OCI-LY7 (cell line): ENCODE results near the gene OR51L1. TPM values are rescaled to one million over a fixed set of nuclear protein-coding genes. Genes with fewer than 3 reads are reported as not detected.
"Not testable (repeated sequence)": the region's sequence is repeated elsewhere in the genome, so short reads cannot be mapped to it uniquely, and the experiment has no call there.

ENCODE experiments used
- Bru-seq: library from RNA; stranded (reverse); fragments of 400-500 nt; gene quantifications from one replicate; lab custom pipeline; 2021; lab: Mats Ljungman, UMichigan
- BruChase-seq, 2 experiments: library from RNA; stranded (reverse); fragments of 400-500 nt; gene quantifications; one replicate each; lab custom pipeline; 2021; lab: Mats Ljungman, UMichigan
- BruUV-seq: library from RNA; stranded (reverse); fragments of 400-500 nt; replicated peaks from 2 replicates; lab custom pipeline; 2021; lab: Mats Ljungman, UMichigan
- CTCF ChIA-PET: fragments of 300-600 bp; sonication (Branson Sonifier 250); formaldehyde crosslinking; loops from one replicate; lab custom pipeline; 2022; ENCODE audit warnings: antibody characterized with exemption; ENCODE audit not compliant: unreplicated experiment; lab: Charles Lee
- POLR2A ChIA-PET: fragments of 300-600 bp; sonication (Branson Sonifier 250); formaldehyde crosslinking; loops from one replicate; lab custom pipeline; 2022; ENCODE audit warnings: antibody characterized with exemption; lab: Charles Lee
- DNase-seq: peaks from one replicate; pipeline ENCODE4 v3.0.0-alpha.2; 2015; ENCODE audit warnings: low spot score
- H2AFZ ChIP-seq: fragments of 200-600 bp; sonication (generic), shearing (Covaris generic); 2 replicates; pipeline ENCODE4 v1.6.1; 2014; ENCODE audit warnings: mild to moderate bottlenecking, antibody characterized with exemption, low read length, moderate library complexity
- H3K27ac ChIP-seq: fragments of 200-600 bp; sonication (generic); 2 replicates; pipeline ENCODE4 v1.5.1; 2014; ENCODE audit warnings: mixed run types, low read depth, mild to moderate bottlenecking, moderate library complexity, low read length, inconsistent platforms; ENCODE audit not compliant: poor library complexity, severe bottlenecking
- H3K36me3 ChIP-seq: fragments of 200-600 bp; sonication (generic); 2 replicates; pipeline ENCODE4 v1.6.1; 2014; ENCODE audit warnings: mild to moderate bottlenecking, antibody characterized with exemption, low read length, moderate library complexity, mixed read lengths; ENCODE audit not compliant: insufficient read depth
- H3K4me1 ChIP-seq: fragments of 200-600 bp; sonication (generic); 2 replicates; pipeline ENCODE4 v1.5.1; 2014; ENCODE audit warnings: mild to moderate bottlenecking, low read length; ENCODE audit not compliant: insufficient read depth, poor library complexity, severe bottlenecking
- H3K4me2 ChIP-seq: fragments of 200-600 bp; sonication (generic); 2 replicates; pipeline ENCODE4 v1.6.1; 2014; ENCODE audit warnings: mild to moderate bottlenecking, low read length
- H3K4me3 ChIP-seq: fragments of 200-600 bp; sonication (generic); 2 replicates; pipeline ENCODE4 v1.5.1; 2014; ENCODE audit warnings: mild to moderate bottlenecking, low read depth, low read length; ENCODE audit not compliant: poor library complexity, severe bottlenecking
- H3K79me2 ChIP-seq: fragments of 200-600 bp; sonication (generic); 2 replicates; pipeline ENCODE4 v1.6.1; 2016; ENCODE audit warnings: low read depth, mild to moderate bottlenecking, low read length, moderate library complexity, mixed read lengths; ENCODE audit not compliant: insufficient read depth
- H3K9me2 ChIP-seq: fragments of 200-600 bp; sonication (generic); 2 replicates; pipeline ENCODE4 v1.6.1; 2016; ENCODE audit warnings: mild to moderate bottlenecking, low read length, mixed read lengths; ENCODE audit not compliant: insufficient read depth
- H3K9me3 ChIP-seq: fragments of 200-600 bp; sonication (generic); 2 replicates; pipeline ENCODE4 v1.6.1; 2014; ENCODE audit warnings: mild to moderate bottlenecking, mixed run types, low read length, mixed read lengths
- H4K20me1 ChIP-seq: fragments of 200-600 bp; sonication (generic); 2 replicates; pipeline ENCODE4 v1.6.1; 2014; ENCODE audit warnings: mild to moderate bottlenecking, antibody characterized with exemption, low read length, moderate library complexity, mixed read lengths; ENCODE audit not compliant: insufficient read depth
- EZH2phosphoT487 ChIP-seq: fragments of 200-600 bp; sonication (generic); IDR thresholded peaks from 2 replicates; pipeline ENCODE4 v1.6.1; 2018; ENCODE audit warnings: low read depth, borderline replicate concordance, mild to moderate bottlenecking, mixed run types, antibody characterized with exemption, low read length, moderate library complexity, mixed read lengths
- intact Hi-C: fragments of 100-400 bp; cut with micrococcal nuclease; formaldehyde crosslinking; loops from one replicate; pipeline ENCODE4 v1.10.0; 2022; ENCODE audit not compliant: unreplicated experiment
- long read RNA-seq: library from polyadenylated mRNA; stranded (forward); transcript quantifications from one replicate; pipeline ENCODE4 v2.0.0, GENCODE V29; 2022
- total RNA-seq, 2 experiments: library from RNA; depleted of rRNA in 1 of 2; stranded (reverse); fragments of >200 nt in 1 of 2; shearing (Covaris generic) in 1 of 2; gene quantifications; 2 replicates each; pipeline ENCODE4 v1.2.3, GENCODE V29; 2014 to 2022
- TF ChIP-seq, protein P1 (sequence below): fragments of 200-600 bp; sonication (generic); conservative IDR thresholded peaks from 2 replicates; pipeline ENCODE4 v1.5.1; 2014; ENCODE audit warnings: mild to moderate bottlenecking, antibody characterized with exemption, low read length, moderate library complexity, mixed read lengths

The OR51L1 gene, protein sequence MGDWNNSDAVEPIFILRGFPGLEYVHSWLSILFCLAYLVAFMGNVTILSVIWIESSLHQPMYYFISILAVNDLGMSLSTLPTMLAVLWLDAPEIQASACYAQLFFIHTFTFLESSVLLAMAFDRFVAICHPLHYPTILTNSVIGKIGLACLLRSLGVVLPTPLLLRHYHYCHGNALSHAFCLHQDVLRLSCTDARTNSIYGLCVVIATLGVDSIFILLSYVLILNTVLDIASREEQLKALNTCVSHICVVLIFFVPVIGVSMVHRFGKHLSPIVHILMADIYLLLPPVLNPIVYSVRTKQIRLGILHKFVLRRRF
- total RNA-seq (2014; rRNA removed; shearing (Covaris generic)) = not detected in 2 replicates
- not detected in 2 replicates for total RNA-seq (2022)
- not detected for Bru-seq, nascent RNA
- not detected for BruChase-seq, experiment 1, labeled RNA remaining after a 6-hour chase
- BruChase-seq, experiment 2, labeled RNA remaining after a 2-hour chase = not detected
- long read RNA-seq = 0 reads

DNA sequence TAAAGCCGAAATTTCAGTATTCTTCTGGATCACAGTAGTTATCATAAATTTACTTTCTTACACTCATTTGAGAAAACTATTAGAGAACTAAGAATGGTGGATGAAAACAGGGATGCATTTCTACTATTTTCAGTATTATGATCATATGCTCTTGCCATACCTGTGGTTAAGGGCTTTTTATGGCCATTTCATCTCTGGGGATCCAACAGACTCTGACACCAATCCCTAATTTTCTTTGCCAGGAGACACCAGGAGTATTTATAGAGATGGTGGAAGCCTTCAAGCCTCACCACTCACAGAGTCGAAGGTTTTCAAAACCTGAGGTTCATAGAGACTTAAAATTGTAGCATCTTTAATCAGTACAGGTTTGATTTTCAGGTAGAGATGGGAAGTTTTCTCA, at the start of gene OR51L1:
OR51L1 (plus strand) TSS at position 301 of the 400 bp plus-strand sequence. CDS start 4,132 bp downstream, outside the sequence.
- H3K9me3 ChIP-seq = no peaks in the 10 kb centered on the region
- intact Hi-C loops = no loop called here
- no peak within 1 kb of the TSS for H3K27ac ChIP-seq
- no peaks in the 10 kb centered on the region for H3K9me2 ChIP-seq
- H3K4me2 ChIP-seq = no peak within 1 kb of the TSS
- H3K79me2 ChIP-seq = no peaks in the 10 kb centered on the region
- BruUV-seq = no TSS peak
- no peak for DNase-seq
- H4K20me1 ChIP-seq = no peaks in the 10 kb centered on the region
- H3K4me1 ChIP-seq = no peaks in the 10 kb centered on the region
- ChIA-PET POLR2A (no interaction called here), CTCF (no interaction called here)
- H2AFZ ChIP-seq = no peak within 1 kb of the TSS
- no peak for TF ChIP-seq EZH2phosphoT487
- TF ChIP-seq, protein P1, sequence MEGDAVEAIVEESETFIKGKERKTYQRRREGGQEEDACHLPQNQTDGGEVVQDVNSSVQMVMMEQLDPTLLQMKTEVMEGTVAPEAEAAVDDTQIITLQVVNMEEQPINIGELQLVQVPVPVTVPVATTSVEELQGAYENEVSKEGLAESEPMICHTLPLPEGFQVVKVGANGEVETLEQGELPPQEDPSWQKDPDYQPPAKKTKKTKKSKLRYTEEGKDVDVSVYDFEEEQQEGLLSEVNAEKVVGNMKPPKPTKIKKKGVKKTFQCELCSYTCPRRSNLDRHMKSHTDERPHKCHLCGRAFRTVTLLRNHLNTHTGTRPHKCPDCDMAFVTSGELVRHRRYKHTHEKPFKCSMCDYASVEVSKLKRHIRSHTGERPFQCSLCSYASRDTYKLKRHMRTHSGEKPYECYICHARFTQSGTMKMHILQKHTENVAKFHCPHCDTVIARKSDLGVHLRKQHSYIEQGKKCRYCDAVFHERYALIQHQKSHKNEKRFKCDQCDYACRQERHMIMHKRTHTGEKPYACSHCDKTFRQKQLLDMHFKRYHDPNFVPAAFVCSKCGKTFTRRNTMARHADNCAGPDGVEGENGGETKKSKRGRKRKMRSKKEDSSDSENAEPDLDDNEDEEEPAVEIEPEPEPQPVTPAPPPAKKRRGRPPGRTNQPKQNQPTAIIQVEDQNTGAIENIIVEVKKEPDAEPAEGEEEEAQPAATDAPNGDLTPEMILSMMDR = no peak
- no peak within 1 kb of the TSS for H3K4me3 ChIP-seq
- no peaks in the 10 kb centered on the region for H3K36me3 ChIP-seq

DNA sequence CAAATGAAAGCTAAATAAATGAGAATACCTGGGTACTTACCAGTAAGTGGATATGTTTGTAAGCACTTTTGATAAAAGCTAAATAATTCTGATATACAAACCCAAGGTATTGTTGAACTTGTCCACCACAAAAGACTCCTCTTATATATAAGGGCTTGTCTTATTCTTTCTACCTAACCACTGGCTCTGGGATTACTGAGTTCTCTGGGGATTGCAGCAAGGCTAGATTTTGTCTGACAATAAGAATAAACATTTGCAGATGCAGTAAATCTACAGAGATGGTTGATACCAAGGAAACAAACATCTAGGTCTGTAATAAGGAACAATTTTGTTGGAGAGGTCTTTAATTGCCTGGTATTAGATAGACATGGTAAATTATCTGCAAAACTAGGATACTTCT, 47.1 kb upstream of the OR51L1 start, which contains the start of gene OR51A4:
OR51A4 (minus strand) TSS at position 101 of the 400 bp plus-strand sequence. CDS start 505 bp downstream, outside the sequence.
- Histone ChIP-seq H3K4me2 (no peak within 1 kb of the TSS), H3K9me3 (no peaks in the 10 kb centered on the region), H3K4me1 (no peaks in the 10 kb centered on the region), H2AFZ (no peak within 1 kb of the TSS), H3K36me3 (no peaks in the 10 kb centered on the region), H3K79me2 (no peaks in the 10 kb centered on the region), H4K20me1 (no peaks in the 10 kb centered on the region), H3K4me3 (no peak within 1 kb of the TSS), H3K9me2 (no peaks in the 10 kb centered on the region), H3K27ac (no peak within 1 kb of the TSS)
- intact Hi-C loops = no loop called here
- TF ChIP-seq, protein P1 = no peak
- TF ChIP-seq EZH2phosphoT487 = no peak
- ChIA-PET CTCF (no interaction called here), POLR2A (no interaction called here)
- DNase-seq = no peak
- no TSS peak for BruUV-seq

DNA sequence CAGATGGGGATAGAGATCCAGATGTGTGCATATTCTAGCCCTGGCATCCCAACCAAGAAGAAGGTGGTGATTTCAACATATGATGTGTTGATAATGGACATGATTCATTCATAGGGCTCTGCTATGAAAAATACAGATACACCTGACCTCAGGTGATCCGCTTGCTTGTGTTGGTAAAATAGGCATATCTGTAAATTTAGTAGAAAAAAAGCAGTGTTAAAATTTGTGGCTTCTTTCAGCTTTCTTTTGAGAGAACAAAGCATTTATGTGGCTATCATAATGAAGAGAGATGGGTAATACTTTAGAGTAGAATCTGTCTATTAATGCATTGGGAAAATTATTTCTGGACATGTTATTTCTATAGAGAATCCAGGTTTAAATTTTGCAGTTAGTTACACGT, 39.0 kb upstream of the OR51L1 start, which contains the start of gene OR51A2:
OR51A2 (minus strand) TSS at position 101 of the 400 bp plus-strand sequence; CDS start at position 101, 0 bp downstream.
- H3K9me2 ChIP-seq, BruUV-seq, H3K4me1 ChIP-seq, H3K36me3 ChIP-seq, H3K9me3 ChIP-seq, H3K79me2 ChIP-seq, CTCF ChIA-PET, H3K27ac ChIP-seq, H2AFZ ChIP-seq, intact Hi-C loops, DNase-seq, H3K4me3 ChIP-seq, H4K20me1 ChIP-seq, POLR2A ChIA-PET, H3K4me2 ChIP-seq: not testable (repeated sequence)
